GM12872 (cell line): Measurements from ENCODE around the gene TPR.

Source experiments
- CTCF ChIP-seq: IDR thresholded peaks from 3 replicates; pipeline ENCODE4 v1.5.1; 2011; ENCODE audit warnings: low read depth, mild to moderate bottlenecking, low read length, moderate library complexity; ENCODE audit not compliant: insufficient read depth

TPR gene

GRCh38 chr1:186375152-186375928 is at the start of gene TPR, which contains the start of gene ODR4:
Gene TPR, minus strand, starts transcription at chr1:186375253. Its CDS starts 225 bp downstream, at chr1:186375028.
Gene ODR4, plus strand, starts transcription at chr1:186375838. Its CDS starts 3,948 bp downstream, at chr1:186379786.
- TF ChIP-seq CTCF = peak; percentile 83

- TF ChIP-seq CTCF = no peak
Measured at GRCh38 chr1:186424539-186424938, 49.5 kb upstream of the TPR start.

- no peak for TF ChIP-seq CTCF
Measured at GRCh38 chr1:186421446-186421845, 46.4 kb upstream of the TPR start.

GRCh38 chr1:186420923-186421322 is 45.9 kb upstream of the TPR start:
- TF ChIP-seq CTCF = no peak

GRCh38 chr1:186420311-186420710 is 45.3 kb upstream of the TPR start:
- no peak for TF ChIP-seq CTCF

- TF ChIP-seq CTCF = no peak
Measured at GRCh38 chr1:186418503-186418902, 43.5 kb upstream of the TPR start.

- TF ChIP-seq CTCF = no peak
Measured at GRCh38 chr1:186413319-186413718, 38.3 kb upstream of the TPR start.
